A549 (cell line): Measurements from ENCODE around the gene WDR35.

ENCODE experiments used
- CBX2 ChIP-seq: fragments of 200-600 bp; sonication (generic); IDR thresholded peaks from 2 replicates; pipeline ENCODE4 v1.6.1; 2016; ENCODE audit warnings: low read depth, mild to moderate bottlenecking, borderline replicate concordance
- CHD2 ChIP-seq: fragments of 150-350 bp; IDR thresholded peaks from 2 replicates; pipeline ENCODE4 v1.6.1; 2014; ENCODE audit warnings: low read length; ENCODE audit not compliant: partially characterized antibody
- CTCF ChIP-seq: fragments of >200 bp; sonication (Bioruptor Twin); formaldehyde crosslinking; IDR thresholded peaks from 3 replicates; pipeline ENCODE4 v1.5.1; 2016
- MYC ChIP-seq: IDR thresholded peaks from 2 replicates; pipeline ENCODE4 v1.6.1; 2012; ENCODE audit warnings: mild to moderate bottlenecking, inconsistent platforms, low read length, improper control_type of control experiment, borderline replicate concordance
- POLR2A ChIP-seq: IDR thresholded peaks from 2 replicates; pipeline ENCODE4 v1.6.1; 2012; ENCODE audit warnings: mild to moderate bottlenecking, low read length
- SREBF2 ChIP-seq: fragments of 450-650 bp; IDR thresholded peaks from 2 replicates; pipeline ENCODE4 v1.6.1; 2014; ENCODE audit warnings: mild to moderate bottlenecking, moderate library complexity

GRCh38 chr2:20008703-20009102 is 18.8 kb upstream of the WDR35 start:
- TF ChIP-seq POLR2A (no peak), CTCF (no peak), MYC (no peak), CBX2 (no peak), CHD2 (no peak), SREBF2 (no peak)
